HUDEP-2 (cell line): ENCODE measurements around the gene CFAP61.
"Not testable (repeated sequence)": the region's sequence is repeated elsewhere in the genome, so short reads cannot be mapped to it uniquely, and the experiment has no call there.

ENCODE experiments used
- DNase-seq, 76 experiments: peaks; one replicate each; lab custom pipeline; 2025; ENCODE audit not compliant: unreplicated experiment in 76 of 76; lab: John Stamatoyannopoulos, UW

CFAP61 gene

GRCh38 chr20:20085071-20085470 lies 32.7 kb downstream of the CFAP61 start:
- DNase-seq, result no peak

DNA sequence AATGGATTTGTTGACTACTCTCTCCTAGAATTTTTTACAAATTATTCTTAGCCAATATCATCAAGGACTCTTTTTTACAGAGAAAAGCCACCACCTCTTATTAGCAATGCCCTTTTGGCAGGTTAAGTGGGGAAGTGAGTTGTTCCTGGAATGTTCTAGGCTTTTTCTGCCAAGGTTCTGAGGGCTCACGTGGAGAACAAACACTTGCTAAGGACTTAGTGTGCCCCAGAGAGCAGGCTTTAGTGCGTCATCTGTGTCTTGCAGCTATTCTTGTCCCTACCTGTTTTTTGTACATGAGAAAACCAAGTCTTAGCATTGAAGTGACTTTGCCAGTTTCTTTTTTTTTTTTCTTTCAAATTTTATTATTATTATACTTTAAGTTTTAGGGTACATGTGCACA lies 33.5 kb downstream of the CFAP61 start:
- no peak for DNase-seq

DNA sequence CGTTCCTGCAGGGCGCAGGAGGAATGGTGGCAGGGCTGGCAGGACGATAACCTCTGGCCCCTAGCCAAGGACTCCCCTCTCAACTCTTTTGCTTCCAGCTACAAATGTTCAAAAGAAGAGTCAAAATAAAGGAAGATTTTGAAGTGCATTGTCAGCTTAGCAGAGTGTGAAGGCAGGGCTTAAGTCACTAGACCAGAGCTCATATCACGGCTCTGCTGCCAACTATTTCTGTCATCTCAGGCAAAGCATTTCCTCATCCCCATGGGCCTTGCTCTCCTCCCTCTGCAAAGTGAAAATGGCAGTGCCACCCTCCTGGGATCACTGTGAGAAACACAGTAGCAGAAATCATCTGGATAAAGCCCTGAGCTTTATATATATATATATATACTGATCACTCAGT lies 36.7 kb downstream of the CFAP61 start:
- DNase-seq, result no peak

DNA sequence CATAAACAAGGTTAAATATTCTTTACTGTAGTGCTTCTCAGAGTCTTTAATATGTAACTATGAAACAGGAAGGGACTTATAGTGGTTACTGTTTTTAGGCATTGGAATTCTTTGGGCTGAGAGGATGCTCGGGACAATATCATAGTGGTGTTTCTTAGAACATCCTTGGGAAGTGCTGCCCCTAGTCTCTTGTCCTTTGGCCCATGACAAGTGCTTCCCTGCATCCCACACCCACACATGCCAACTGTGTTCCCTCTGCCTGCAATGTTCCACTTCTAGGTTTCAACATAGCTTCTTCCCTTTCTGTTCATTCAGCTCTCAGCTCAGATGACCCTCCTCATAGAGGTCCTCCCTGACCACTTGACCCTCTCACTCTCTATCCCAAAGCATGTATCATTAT lies 37.6 kb downstream of the CFAP61 start:
- no peak for DNase-seq

GRCh38 chr20:20092827-20093226 lies 40.5 kb downstream of the CFAP61 start:
- no peak for DNase-seq

DNA sequence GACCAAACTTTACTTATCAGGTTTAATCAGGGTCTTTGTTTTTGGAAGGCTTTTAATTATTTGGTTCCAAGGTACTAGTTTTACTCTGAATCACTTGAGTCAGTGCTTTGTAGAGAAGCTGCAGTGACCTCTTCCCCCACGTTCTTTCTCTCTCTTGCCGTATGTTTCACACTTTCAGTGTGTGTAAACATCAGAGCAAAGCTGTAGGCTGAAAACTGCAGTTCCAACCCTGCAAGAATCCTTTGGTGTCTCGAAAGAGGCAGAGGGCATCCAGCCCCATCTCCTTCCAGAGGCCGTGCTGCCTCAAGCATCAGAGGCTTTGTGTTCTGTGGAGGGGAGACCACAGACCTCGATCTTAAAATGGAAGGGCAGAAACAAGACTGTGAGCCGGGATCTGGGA lies 42.1 kb downstream of the CFAP61 start:
- DNase-seq, result no peak

GRCh38 chr20:20095114-20095872 lies 43.0 kb downstream of the CFAP61 start:
- DNase-seq, result no peak

DNA sequence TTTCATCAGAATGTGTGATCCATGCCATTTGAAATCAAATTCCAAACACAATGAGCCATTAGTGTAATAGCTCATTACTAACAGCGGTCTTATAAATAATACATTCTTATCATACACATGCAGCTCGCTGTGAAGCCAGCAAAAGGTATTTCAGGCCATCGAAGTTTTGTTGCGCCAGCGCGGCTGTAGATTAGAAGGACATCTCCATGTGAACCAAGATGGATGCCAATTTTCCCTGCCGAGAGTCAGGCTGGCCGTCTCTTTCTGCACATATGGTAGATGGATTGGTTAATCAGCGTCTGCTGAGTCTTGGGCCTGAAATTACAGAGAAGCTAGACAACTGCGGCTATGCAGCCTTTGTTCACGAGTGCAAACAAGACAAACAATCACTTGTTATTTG lies 44.1 kb downstream of the CFAP61 start:
- DNase-seq, result no peak

DNA sequence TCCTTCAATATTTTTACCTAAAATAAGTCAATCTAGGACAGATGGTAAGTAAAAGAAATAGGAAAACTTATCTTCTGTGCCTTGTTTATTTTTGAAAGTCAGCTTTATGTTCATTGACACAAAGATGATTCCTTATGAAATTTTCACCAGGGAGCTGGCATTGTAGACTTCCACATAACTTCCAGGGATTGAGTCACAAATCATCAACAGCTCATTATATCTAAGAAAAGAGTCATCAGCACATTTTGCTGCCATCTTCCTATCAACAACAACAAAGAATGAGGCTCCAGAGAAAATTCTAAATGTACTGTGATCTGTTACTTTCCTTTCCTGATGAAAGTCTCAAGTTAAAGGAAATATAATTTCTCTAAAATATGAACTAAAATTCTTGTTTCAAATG lies 48.5 kb downstream of the CFAP61 start:
- no peak for DNase-seq

- no peak for DNase-seq
Observed at GRCh38 chr20:20102163-20102562, 49.8 kb downstream of the CFAP61 start.

- no peak for DNase-seq
Observed at GRCh38 chr20:20102716-20103258, 50.5 kb downstream of the CFAP61 start.

DNA sequence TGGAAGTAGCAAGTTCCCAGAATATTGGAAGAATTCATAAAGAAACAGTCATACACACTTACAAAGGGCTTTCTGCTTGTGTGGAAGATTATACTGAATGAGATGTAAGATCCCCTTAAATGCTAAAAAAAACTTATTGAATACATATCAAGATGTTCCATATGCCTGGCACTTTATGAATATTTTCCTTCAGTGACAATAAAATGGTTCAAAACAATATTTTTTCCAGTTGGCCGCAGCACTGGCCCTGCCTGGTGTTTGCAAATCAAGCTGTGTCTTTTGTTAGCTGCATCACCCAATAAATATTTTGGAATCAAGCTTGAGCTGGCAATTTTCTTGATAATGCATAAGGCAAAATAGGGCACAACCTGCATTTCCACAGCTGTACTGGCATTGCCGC lies 51.2 kb downstream of the CFAP61 start:
- DNase-seq, result no peak

- DNase-seq, result not testable (repeated sequence)
Observed at GRCh38 chr20:20123187-20123586, 70.9 kb downstream of the CFAP61 start.

- peak in 2 of 76 experiments; percentile 2 to 13 for DNase-seq
Observed at GRCh38 chr20:20130399-20130798, 78.1 kb downstream of the CFAP61 start.

- no peak for DNase-seq
Observed at GRCh38 chr20:20134941-20135575, 82.7 kb downstream of the CFAP61 start.

- no peak for DNase-seq
Observed at GRCh38 chr20:20136313-20136712, 84.0 kb downstream of the CFAP61 start.

GRCh38 chr20:20137851-20138250 lies 85.5 kb downstream of the CFAP61 start:
- no peak for DNase-seq

DNA sequence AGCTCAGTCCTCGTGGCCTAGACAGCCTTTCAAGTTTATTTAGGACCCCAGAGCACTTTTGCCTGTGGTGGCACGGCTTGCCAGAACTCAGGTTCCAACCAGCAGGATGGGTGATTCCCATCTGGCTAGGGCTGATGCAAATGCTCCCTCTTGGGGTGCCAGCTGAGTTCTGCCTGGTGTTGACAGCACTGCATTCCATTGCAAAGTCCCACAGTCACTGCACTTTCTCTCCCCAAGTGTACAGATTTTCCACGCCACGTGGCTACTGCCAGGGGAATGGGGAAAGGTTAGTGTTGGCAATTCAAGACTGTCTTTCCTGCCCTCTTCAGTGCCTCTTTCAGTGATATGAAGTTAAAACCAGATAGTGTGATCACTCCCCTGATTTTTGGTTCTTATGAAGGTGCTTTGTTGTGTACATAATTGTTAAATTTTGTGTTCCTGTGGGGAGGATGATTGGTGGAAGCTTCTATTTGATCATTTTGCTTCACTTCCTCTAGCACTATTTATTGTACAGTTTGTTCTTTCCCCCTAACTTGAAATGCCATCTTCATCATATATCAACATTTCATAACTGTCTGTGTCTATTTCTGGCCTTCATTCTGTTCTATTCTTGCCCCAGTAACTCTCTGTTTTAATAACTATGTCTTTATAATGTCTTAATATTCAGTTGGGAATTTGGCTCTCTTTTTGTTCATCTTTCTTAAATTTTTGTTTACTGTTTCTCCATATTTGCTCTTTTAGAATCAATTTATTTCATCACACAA lies 86.2 kb downstream of the CFAP61 start:
- no peak for DNase-seq

- no peak for DNase-seq
Observed at GRCh38 chr20:20139403-20139802, 87.1 kb downstream of the CFAP61 start.

DNA sequence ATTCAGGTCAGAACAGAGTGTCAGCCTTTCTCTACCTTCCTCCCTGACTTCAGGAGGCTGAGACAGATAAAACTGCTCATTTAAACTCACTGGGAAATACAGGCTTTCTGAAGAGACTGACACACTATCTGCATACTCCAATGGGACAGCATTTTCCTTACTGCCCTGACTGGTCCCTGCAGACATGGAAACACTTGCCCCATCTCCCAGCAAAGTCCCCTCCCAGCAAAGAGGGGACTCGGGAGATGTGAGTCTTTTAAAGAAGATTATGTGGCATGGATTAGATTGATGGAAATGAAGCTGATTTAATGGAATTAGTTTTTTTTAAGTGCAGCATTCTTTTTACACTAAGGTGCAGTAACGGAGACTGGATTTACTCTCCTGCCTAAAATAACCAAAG lies 90.8 kb downstream of the CFAP61 start:
- DNase-seq, result no peak

DNA sequence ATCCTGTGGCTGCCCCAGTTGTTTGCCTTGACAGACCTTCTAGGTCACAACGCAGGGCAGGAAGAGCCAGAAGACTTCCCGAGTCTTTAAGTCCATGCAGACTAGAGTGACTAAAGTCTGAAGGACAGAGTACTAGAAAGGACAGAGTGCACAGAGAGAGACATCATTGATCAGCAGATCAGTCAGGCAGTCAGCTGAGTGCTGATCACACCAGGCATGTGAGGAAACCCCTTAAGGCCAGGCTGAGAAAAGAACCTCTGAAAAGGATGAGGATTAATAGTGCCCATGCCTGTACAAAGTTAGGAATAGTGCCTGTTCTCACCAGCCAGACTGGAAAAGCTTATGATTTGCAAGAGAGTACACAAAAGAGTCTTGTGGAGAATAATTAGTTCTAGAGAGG lies 91.3 kb downstream of the CFAP61 start:
- DNase-seq, result no peak
